HepG2 (cell line): Measurements from ENCODE around the gene ZNF644. TPM values are rescaled to one million over a fixed set of nuclear protein-coding genes. Genes with fewer than 3 reads are reported as not detected.
A peak's percentile ranks its signal among the peaks of the same experiment; 100 is the strongest.

ENCODE experiments used
- CREB1 ChIP-seq, 2 experiments: fragments of 450-650 bp in 1 of 2; IDR thresholded peaks; 2 replicates each; pipeline ENCODE4 v1.6.1; 2016 to 2017; ENCODE audit warnings: control low read depth in 1 of 2, mild to moderate bottlenecking in 1 of 2, missing compliant biosample characterization in 1 of 2, missing genetic modification characterization in 1 of 2
- EP300 ChIP-seq, 3 experiments: sonication (generic) in 1 of 3; formaldehyde crosslinking in 1 of 3; IDR thresholded peaks; 2 replicates each; pipeline versions ENCODE4 v1.5.1 to v1.6.1; 2011 to 2020; ENCODE audit warnings: low read depth in 2 of 3, low read length in 2 of 3, borderline replicate concordance in 1 of 3, improper control_type of control experiment in 1 of 3, mild to moderate bottlenecking in 1 of 3, missing genetic modification reagents in 1 of 3, moderate library complexity in 1 of 3
- ESRRA ChIP-seq: sonication (generic); formaldehyde crosslinking; IDR thresholded peaks from 2 replicates; pipeline ENCODE4 v1.5.1; 2020; ENCODE audit warnings: mild to moderate bottlenecking, low read depth, missing genetic modification reagents
- HHEX ChIP-seq: IDR thresholded peaks from 2 replicates; pipeline ENCODE4 v1.6.1; 2016; ENCODE audit warnings: control low read depth
- HNRNPLL ChIP-seq: fragments of 200-400 bp; formaldehyde crosslinking; IDR thresholded peaks from 2 replicates; pipeline ENCODE4 v1.6.1; 2017; ENCODE audit warnings: mild to moderate bottlenecking, low read depth, low read length; ENCODE audit not compliant: poor library complexity, severe bottlenecking
- KAT2B ChIP-seq: fragments of 150-350 bp; IDR thresholded peaks from 2 replicates; pipeline ENCODE4 v1.6.1; 2014; ENCODE audit warnings: low read depth, low read length, borderline replicate concordance
- MED8 ChIP-seq: sonication (generic); formaldehyde crosslinking; IDR thresholded peaks from 2 replicates; pipeline ENCODE4 v1.8.1; 2023; ENCODE audit warnings: mild to moderate bottlenecking, missing genetic modification reagents; ENCODE audit not compliant: insufficient replicate concordance
- MIER2 ChIP-seq: IDR thresholded peaks from 2 replicates; pipeline ENCODE4 v1.6.1; 2016; ENCODE audit warnings: missing biosample characterization, missing genetic modification reagents
- MXD4 ChIP-seq: IDR thresholded peaks from 2 replicates; pipeline ENCODE4 v1.6.1; 2016; ENCODE audit warnings: mild to moderate bottlenecking, missing biosample characterization, missing genetic modification reagents
- NCOR1 ChIP-seq: fragments of 200-600 bp; sonication (generic); IDR thresholded peaks from 2 replicates; pipeline ENCODE4 v1.7.0; 2017; ENCODE audit warnings: antibody characterized with exemption, low read length, borderline replicate concordance
- PAWR ChIP-seq: sonication (generic); formaldehyde crosslinking; IDR thresholded peaks from 2 replicates; pipeline ENCODE4 v1.4.0; 2020; ENCODE audit warnings: missing genetic modification reagents, mild to moderate bottlenecking, borderline replicate concordance
- XBP1 ChIP-seq: sonication (generic); formaldehyde crosslinking; IDR thresholded peaks from 2 replicates; pipeline ENCODE4 v1.5.0; 2020; ENCODE audit warnings: missing genetic modification reagents
- ZNF136 ChIP-seq: sonication (generic); formaldehyde crosslinking; IDR thresholded peaks from 2 replicates; pipeline ENCODE4 v1.8.1; 2022; ENCODE audit warnings: low read depth, mild to moderate bottlenecking, moderate library complexity, missing genetic modification reagents
- ZNF20 ChIP-seq: sonication (generic); formaldehyde crosslinking; IDR thresholded peaks from 2 replicates; pipeline ENCODE4 v1.4.0; 2020; ENCODE audit warnings: mild to moderate bottlenecking, moderate library complexity, missing genetic modification reagents
- ZNF383 ChIP-seq: sonication (generic); formaldehyde crosslinking; IDR thresholded peaks from 2 replicates; pipeline ENCODE4 v1.4.0; 2020; ENCODE audit warnings: missing genetic modification reagents, mild to moderate bottlenecking, borderline replicate concordance
- ZNF780A ChIP-seq: sonication (generic); formaldehyde crosslinking; IDR thresholded peaks from 2 replicates; pipeline ENCODE4 v1.8.0; 2022; ENCODE audit warnings: mild to moderate bottlenecking, missing genetic modification reagents, moderate library complexity
- polyA plus RNA-seq, 8 experiments: library from polyadenylated mRNA; depleted of rRNA in 3 of 8; stranded (reverse) in 7 of 8; unstranded in 1 of 8; fragments of >200 nt; fragmentation: Illumina TruSeq in 4 of 8; extraction: Trizol in 4 of 8; gene quantifications; 2 replicates each; pipeline versions ENCODE4 v1.2.1 to v1.2.3, GENCODE V29; 2011 to 2016; ENCODE audit warnings: low read depth in 4 of 8, missing spikeins in 1 of 8, mixed read lengths in 1 of 8; ENCODE audit not compliant: insufficient read depth in 1 of 8
- total RNA-seq, 5 experiments: library from RNA; depleted of rRNA; stranded (reverse); fragments of >200 nt; fragmentation: Illumina TruSeq; extraction: Trizol; gene quantifications; 2 replicates each; pipeline ENCODE4 v1.2.3, GENCODE V29; 2016; ENCODE audit warnings: low read depth in 1 of 5
- TF ChIP-seq, protein P1 (sequence below): sonication (generic); formaldehyde crosslinking; IDR thresholded peaks from 2 replicates; pipeline ENCODE4 v1.5.0; 2020; ENCODE audit warnings: mild to moderate bottlenecking, missing genetic modification reagents, borderline replicate concordance
- TF ChIP-seq, protein P2 (sequence below): IDR thresholded peaks from 2 replicates; pipeline ENCODE4 v1.6.1; 2016; ENCODE audit warnings: low read depth
- TF ChIP-seq, protein P3 (sequence below): sonication (generic); formaldehyde crosslinking; conservative IDR thresholded peaks from 2 replicates; pipeline ENCODE4 v1.8.0; 2022; ENCODE audit warnings: missing genetic modification reagents
- TF ChIP-seq, protein P4 (sequence below): sonication (generic); formaldehyde crosslinking; IDR thresholded peaks from 2 replicates; pipeline ENCODE4 v1.8.0; 2022; ENCODE audit warnings: missing genetic modification reagents, mild to moderate bottlenecking, inconsistent platforms, borderline replicate concordance
- TF ChIP-seq, protein P5 (sequence below): sonication (generic); formaldehyde crosslinking; IDR thresholded peaks from 2 replicates; pipeline ENCODE4 v1.8.1; 2023; ENCODE audit warnings: mild to moderate bottlenecking, missing genetic modification reagents, borderline replicate concordance

ZNF644 gene
- total and polyA plus RNA-seq, 2 of the 13 experiments (the other 11 are each of a cell fraction or from before 2014, with no cell fraction given), result 17.7 to 51.7 TPM

DNA sequence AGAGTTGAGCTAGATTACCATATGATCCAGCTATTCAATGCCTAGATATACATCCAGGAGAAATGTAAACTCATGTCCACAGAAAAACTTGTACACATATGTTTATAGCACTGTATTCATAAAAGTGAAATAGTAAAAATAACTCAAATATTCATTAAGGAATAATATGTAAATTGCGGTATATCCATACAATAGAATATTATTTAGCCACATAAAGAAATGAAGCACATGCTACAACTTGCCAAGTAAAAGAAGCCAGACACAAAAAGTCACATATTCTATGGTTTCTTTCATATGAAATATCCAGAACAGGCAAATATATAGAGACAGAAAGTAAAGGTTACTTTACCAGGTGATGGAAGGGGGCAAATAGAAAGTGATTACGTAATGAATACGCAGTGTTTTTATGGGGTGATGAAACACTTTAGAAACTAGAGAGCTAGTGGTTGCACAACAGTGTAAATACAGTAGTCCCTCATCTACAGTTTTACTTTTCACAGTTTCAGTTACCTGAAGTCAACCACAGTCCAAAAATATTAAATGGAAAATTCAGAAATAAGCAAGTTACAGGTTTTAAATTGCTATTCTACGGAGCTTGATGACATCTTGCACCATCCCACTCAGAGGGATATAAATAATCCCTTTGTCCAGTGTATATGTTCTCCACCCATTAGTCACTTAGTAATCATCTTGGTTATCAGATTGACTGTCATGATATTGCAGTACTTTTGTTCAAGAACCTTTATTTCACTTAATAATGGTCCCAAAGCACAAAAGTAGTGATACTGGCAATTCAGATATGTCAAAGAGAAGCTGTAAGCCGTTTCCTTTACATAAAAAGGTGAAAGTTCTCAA is 62.3 kb downstream of the ZNF644 start (continued):
- TF ChIP-seq, protein P1, sequence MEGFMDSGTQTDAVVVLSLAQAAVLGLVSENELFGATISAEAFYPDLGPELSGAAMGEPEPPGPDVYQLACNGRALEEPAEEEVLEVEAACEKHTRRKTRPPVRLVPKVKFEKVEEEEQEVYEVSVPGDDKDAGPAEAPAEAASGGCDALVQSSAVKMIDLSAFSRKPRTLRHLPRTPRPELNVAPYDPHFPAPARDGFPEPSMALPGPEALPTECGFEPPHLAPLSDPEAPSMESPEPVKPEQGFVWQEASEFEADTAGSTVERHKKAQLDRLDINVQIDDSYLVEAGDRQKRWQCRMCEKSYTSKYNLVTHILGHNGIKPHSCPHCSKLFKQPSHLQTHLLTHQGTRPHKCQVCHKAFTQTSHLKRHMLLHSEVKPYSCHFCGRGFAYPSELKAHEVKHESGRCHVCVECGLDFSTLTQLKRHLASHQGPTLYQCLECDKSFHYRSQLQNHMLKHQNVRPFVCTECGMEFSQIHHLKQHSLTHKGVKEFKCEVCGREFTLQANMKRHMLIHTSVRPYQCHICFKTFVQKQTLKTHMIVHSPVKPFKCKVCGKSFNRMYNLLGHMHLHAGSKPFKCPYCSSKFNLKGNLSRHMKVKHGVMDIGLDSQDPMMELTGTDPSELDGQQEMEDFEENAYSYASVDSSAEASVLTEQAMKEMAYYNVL (CRISPR knock-in tag), result no peak
- TF ChIP-seq MED8 (no peak), MXD4 (CRISPR knock-in tag) (no peak), MIER2 (CRISPR knock-in tag) (no peak), KAT2B (no peak), ZNF136 (CRISPR knock-in tag) (no peak), CREB1 (IDR thresholded peaks at IDR 0.05) (no peak), CREB1 (CRISPR knock-in tag; IDR thresholded peaks at IDR 0.05) (peak; percentile 86), PAWR (CRISPR knock-in tag) (no peak), ZNF383 (CRISPR knock-in tag) (no peak), NCOR1 (peak; percentile 23; the same call in 1 of the 2 replicates), EP300 (IDR thresholded peaks at IDR 0.05; ENCODE audit: low read depth in 2 of 2, low read length in 2 of 2) (peak; percentile 62 to 91), EP300 (CRISPR knock-in tag; IDR thresholded peaks at IDR 0.05; ENCODE audit: borderline replicate concordance) (no peak; the same call in 1 of the 2 replicates), ESRRA (CRISPR knock-in tag) (no peak), HNRNPLL (no peak), ZNF20 (CRISPR knock-in tag) (no peak), HHEX (CRISPR knock-in tag) (no peak), XBP1 (CRISPR knock-in tag) (no peak), ZNF780A (CRISPR knock-in tag) (no peak)
- TF ChIP-seq, protein P2, sequence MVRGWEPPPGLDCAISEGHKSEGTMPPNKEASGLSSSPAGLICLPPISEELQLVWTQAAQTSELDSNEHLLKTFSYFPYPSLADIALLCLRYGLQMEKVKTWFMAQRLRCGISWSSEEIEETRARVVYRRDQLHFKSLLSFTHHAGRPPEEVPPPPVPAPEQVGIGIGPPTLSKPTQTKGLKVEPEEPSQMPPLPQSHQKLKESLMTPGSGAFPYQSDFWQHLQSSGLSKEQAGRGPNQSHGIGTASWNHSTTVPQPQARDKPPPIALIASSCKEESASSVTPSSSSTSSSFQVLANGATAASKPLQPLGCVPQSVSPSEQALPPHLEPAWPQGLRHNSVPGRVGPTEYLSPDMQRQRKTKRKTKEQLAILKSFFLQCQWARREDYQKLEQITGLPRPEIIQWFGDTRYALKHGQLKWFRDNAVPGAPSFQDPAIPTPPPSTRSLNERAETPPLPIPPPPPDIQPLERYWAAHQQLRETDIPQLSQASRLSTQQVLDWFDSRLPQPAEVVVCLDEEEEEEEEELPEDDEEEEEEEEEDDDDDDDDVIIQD, result peak; percentile 95
- TF ChIP-seq, protein P3, sequence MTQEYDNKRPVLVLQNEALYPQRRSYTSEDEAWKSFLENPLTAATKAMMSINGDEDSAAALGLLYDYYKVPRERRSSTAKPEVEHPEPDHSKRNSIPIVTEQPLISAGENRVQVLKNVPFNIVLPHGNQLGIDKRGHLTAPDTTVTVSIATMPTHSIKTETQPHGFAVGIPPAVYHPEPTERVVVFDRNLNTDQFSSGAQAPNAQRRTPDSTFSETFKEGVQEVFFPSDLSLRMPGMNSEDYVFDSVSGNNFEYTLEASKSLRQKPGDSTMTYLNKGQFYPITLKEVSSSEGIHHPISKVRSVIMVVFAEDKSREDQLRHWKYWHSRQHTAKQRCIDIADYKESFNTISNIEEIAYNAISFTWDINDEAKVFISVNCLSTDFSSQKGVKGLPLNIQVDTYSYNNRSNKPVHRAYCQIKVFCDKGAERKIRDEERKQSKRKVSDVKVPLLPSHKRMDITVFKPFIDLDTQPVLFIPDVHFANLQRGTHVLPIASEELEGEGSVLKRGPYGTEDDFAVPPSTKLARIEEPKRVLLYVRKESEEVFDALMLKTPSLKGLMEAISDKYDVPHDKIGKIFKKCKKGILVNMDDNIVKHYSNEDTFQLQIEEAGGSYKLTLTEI (CRISPR knock-in tag), result no peak
- TF ChIP-seq, protein P4, sequence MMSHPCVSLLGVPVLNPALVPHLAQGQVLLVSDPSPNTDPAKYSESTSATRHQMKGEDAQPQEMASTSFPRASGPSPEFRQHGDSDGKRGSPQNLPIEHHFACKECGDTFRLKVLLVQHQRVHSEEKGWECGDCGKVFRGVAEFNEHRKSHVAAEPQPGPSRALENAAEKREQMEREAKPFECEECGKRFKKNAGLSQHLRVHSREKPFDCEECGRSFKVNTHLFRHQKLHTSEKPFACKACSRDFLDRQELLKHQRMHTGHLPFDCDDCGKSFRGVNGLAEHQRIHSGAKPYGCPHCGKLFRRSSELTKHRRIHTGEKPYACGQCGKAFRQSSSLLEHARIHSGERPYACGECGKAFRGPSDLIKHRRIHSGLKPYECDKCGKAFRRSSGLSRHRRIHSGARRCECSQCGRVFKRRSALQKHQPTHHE, result no peak
- TF ChIP-seq, protein P5, sequence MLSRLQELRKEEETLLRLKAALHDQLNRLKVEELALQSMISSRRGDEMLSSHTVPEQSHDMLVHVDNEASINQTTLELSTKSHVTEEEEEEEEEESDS, result no peak
